Limb (tissue), 2 donors: Measurements from ENCODE around the gene TEFM.
"Not testable (repeated sequence)": the region's sequence is repeated elsewhere in the genome, so short reads cannot be mapped to it uniquely, and the experiment has no call there.

Experiments
- DNase-seq, 2 donors: peaks; one replicate each; pipeline ENCODE4 v3.0.0-alpha.2; 2016; ENCODE audit errors: extremely low spot score in 2 of 2

Gene TEFM, protein sequence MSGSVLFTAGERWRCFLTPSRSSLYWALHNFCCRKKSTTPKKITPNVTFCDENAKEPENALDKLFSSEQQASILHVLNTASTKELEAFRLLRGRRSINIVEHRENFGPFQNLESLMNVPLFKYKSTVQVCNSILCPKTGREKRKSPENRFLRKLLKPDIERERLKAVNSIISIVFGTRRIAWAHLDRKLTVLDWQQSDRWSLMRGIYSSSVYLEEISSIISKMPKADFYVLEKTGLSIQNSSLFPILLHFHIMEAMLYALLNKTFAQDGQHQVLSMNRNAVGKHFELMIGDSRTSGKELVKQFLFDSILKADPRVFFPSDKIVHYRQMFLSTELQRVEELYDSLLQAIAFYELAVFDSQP

DNA sequence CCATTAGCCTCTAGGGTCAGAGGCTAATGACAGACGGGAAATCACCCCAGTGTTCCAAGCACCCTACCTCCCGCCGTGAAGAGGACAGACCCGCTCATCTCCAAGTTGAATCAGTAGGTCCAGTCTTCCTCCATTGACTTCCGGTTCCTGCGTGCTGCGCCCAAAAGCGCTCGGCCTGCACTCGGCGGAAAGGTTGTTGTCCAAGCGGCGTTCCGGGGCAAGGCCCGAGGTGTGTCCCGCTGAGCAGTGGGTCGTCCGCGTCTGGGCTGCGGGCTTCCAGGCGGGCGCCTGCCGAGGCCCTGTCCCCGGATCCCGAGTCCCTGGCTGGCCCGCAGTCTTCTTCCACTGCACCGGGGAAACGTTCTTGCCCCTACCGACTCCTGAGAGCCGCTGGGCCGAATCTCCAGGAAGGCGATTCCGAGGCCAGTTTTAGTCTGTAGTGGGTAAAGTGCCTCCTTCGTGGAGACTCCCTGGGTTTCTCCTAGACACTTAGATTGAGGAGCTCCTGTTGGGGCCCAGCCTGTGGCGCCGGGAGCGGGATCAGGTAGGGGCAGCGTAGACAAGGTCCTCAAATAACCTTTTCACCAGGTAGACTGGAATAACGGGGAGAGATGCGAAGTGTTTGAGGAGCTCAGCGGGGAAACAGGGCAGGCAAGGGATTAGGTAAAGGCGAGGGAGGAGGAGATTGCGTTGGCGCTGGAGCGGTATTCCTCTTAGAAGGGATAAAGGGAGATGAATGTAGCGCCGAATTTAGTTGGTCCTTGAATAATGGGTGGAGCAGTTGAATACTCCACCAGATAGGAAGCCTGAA is at the start of gene TEFM:
TSS of gene TEFM (minus strand) at position 138 of the 811 bp plus-strand sequence. CDS start at position 98, 40 bp downstream.
- DNase-seq: peak; percentile 91 to 95

DNA sequence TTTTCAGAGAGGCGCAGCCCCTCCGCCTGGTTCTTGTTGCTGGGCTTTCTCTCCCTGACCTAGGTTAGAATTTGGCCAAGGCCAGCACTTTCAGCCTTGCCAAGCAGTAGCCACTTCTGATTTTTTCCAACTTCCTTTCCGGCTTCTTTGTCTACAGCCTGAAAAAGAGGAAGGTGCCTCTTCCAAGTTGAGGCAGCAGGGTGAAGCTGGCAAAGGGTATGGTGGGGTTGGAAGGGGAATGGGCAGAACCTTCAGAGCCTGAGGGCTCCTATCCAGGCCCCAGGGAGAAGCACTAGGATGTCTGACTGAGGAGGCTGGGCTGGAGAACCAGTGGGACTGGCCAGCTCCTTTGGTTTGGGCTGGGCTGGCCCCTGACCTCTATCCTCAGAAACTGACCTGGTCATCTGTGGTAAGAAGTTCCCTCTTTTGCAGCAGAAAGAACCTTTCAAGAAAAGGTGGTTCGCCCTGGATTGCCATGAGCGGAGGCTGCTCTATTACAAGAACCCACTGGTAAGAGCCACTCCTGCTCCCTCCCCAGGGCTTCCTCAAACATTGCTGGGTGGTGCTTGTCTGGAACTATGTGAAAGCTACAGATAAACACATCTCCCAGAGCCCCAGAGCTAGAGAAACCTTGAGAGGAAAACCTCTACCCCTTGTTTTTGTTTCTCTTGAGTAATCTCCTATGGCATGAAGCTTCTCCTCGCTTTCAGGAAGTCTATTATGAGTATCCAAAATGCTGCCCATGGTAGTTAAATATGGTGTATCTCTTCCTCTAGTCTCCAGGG is 48.2 kb upstream of the TEFM start:
- no peak for DNase-seq

DNA sequence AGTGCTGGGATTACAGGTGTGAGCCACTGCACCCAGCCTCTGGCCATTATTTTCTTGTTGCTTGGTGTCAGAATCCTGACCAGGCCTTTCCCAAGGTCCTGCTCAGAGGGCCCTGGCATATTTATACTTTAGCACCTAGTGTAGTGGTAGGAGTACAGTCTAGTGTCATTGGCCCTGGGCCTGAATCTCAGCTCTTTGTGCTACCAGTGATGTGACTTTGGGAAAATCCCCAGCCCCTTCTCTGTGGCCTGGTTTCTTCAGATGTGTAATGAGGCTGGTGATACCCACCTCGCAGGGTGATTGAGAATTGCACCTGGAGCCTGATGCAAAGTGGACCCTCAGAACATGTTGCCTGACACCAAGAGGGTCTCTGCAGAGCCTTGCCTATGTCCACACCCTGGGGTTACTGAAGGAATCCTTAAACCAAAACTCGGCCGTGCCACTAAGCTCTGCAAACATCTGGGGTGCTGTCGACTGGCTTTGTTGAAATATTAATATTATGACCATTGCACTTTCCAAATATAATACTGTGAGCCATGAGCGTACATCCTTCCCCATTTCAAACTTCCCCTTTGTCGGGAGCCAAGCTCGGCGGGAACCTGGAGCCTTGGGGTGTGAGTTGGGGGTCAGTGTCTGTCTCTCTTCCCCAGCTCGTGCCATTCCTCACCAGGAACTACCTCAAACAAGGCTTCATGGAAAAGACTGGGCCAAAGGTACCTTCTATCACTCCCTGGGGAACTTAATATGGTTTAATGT is 46.8 kb upstream of the TEFM start:
- no peak for DNase-seq

DNA sequence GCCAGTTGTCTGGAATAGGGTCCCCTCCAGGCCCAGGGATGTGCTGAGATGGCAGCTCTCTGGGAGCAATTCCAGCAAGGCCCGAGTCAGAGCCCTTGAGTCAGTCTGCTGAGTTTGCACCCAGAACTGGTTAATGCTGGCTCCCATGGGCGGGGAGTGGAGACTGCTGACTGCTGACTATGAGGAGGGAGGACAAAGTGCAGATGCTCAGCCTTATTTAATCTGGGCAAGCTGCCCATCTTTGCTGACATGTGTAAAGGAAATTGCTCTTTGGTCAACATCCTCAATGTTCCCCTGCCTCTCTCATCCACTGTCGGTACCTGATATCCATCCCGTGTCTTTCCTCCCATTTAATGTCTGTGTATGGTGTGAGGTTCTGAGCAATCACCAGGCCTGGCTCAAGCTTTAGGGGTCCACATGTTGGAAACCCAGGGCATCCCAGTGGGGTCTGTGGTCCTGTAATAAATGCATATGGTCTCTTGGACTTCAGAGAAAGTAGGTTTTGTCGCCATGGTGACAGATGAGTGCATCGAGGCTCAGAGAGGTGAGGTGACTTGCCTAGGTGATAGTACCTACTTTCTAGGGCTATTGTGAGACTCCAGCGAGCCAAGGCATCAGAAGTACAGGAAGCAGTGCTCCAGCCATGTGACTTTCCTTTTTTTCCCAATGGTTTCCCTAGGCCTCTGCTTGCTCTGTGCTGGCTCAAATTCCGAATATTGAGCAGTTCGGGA is 44.8 kb upstream of the TEFM start:
- peak; percentile 33 to 34 for DNase-seq

DNA sequence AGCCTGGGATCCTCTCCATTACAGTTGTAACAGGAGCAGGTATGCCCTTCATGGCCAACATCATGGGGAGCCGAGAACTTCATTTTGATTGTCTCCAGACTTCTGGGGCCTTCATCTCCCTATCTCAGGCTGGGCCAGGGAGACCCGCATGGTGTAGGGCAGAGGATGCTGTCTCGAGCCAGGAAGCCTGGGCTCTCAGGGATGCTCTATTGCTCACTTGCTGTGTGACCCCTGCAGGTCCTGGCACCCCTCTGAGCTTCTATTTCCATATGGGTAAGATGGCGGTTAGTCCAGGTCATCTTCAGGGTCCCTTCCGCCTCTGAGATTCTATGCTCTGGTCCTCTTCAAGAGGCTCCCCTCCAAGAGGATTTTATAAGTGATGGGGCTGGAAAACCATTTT is 44.2 kb upstream of the TEFM start:
- no peak for DNase-seq

DNA sequence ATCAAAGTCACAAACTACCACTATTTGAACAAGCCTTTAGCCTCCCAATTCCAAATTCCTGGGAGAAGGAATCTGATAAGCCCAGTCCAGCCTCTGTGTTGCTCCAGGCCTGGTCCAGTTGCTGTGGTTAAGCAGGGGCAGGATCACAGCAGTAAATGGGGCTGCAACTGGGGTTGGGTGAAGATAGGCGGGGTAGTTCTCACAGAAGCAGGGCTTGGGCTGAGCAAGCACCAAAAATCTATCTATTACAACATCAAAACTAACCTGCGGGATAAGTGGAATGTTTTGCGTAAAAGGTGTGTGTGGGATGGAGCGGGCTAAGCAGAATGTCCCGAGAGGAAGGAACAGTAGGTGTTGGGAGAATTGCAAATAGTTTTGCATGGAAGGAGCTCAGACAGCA is 41.8 kb upstream of the TEFM start:
- no peak for DNase-seq

DNA sequence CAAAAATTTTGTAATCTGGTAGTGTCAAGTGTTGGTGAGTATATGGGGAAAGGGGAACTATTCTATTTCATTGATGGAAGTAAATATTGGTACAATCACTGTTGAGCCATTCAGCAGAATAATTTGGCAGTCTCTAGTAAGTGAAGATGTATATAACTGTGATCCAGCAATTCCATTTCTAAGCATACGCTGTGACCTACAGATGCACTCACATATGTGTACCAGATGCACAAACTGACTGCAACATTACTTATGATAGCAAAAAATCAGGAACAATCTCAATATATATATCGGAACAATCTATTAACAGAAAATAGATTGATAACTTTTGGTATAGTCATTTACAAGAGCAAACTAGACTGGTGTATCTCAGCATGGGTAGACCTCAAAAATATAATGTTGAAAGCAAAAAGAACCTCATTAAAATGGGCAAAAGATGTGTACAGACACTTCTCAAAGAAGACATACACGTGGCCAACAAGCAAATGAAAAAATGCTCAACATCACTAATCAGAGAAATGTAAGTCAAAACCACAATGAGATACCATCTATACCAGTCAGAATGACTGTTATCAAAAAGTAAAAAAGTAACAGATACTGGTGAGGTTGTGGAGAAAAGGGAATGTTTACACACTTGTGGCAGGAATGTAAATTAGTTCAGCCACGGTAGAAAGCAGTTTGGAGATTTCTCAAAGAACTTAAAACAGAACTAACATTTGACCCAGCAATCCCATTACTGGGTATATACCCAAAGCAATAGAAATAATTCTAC is 36.5 kb upstream of the TEFM start:
- DNase-seq: no peak

DNA sequence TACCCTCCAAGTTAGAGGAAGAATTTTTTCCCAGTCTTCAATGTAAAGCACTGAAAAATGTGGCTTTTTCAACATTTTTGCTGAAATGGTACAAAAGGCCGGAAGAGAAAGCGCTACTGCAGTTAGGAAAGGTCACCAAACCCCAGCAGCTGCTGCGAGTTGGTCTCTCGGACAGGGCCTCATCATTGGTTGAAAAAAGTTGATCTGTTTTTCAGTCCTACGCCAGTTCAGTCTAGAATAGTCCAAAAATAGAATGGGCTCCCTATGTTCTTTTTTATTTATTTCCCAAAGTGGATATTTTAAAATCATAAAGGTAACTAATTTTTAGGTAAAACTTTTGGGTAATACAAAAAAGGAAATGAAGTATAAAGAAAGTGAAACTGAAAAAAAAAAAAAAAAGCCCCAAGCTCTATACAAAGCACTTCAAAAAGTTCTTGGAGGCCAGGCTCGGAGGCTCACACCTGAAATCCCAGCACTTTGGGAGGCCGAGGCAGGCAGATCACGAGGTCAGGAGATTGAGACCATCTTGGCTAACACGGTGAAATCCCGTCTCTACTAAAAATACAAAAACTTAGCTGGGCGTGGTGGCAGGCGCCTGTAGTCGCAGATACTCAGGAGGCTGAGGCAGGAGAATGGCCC is 33.1 kb upstream of the TEFM start:
- DNase-seq: no peak

DNA sequence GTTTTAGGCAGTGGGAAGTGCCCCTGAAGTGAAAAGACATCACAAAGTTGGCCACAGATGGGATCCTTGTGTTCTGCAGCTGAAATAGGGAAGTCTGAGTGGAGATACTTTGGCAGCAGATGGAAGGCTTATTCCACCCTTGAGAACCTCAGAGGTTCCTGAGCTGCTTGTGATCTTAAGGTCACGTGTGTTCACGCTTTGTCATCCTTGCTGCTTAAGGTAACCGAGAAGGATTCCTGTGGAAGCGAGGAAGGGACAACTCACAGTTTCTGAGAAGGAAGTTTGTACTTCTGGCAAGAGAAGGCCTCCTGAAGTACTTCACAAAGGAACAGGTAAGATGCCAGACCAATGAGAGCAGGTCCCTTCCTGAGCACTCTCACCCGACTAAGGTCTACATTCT is 27.9 kb upstream of the TEFM start:
- DNase-seq: no peak

DNA sequence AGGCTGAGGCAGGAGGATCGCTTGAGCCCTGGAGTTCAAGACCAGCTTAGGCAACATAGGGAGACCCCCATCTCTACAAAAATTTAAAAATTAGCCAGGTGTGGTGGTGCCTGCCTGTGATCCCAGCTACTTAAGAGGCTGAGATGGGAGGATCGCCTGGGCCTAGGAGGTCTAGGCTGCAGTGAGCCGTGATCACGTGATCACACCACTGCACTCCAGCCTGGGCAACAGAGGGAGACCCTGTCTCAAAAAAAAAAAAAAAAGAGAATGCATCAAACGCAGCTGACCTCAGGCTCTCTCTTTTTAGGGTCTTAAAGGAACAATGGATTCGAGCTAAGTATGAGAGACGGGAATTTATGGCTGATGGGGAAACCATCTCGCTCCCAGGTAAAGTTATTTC is 25.5 kb upstream of the TEFM start:
- not testable (repeated sequence) for DNase-seq

DNA sequence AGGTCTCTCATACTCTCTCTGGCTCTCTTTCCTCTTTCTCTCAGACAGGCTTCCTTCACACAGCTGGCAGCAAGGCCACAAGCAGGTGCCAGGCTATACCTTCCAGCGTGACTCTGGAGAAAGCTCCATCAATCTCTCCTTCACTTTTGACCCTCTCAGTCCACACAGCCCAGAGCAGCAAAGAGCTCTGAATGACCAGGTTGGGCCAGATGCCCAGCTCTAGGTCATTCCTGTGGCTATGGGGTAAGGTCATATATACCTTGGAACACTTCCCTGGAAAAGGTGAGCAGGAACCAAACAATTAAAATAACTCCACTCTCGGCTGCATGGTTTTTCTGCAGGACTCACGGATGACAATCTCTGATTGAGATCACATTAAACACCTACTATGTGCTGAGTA is 24.5 kb upstream of the TEFM start:
- DNase-seq: no peak

DNA sequence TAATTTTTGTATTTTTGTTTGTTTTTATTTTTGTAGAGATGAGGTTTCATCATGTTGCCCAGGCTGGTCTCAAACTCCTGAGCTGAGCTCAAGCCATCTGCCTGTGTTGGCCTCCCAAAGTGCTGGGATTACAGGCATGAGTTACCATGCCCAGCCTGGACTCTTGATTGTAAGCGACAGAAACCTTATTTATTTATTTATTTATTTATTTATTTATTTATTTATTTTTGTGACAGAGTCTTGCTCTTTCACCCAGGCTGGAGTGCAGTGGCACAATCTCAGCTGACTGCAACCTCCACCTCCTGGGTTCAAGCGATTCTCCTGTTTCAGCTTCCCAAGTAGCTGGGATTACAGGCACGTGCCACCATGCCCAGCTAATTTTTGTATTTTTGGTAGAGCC is 23.8 kb upstream of the TEFM start:
- not testable (repeated sequence) for DNase-seq

DNA sequence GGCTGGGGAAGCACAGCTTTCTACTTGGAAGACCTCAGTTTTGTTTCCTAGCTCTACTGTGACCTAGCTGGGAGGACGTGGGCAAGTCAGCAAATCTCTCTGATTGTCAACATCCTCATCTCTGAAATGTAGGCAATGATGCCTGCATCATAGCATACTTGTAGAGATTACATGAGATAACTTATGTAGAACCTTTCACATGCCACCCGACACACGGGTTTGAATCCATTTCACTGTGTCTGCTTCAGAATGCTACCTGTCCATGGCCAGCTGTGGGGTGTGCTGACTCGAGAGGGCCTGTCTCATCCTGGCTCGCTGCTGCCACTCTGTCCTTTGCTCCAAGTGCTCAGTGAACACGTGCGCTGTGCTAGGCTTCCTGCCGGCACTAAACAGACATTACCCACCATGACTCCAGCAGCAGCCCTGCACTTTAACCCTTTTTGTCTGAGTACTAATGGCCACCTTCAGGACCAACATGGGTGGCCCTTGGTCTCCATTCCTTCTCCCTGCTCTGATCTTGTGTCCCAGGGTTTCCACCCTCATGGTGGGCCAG is 23.1 kb upstream of the TEFM start:
- DNase-seq: no peak

DNA sequence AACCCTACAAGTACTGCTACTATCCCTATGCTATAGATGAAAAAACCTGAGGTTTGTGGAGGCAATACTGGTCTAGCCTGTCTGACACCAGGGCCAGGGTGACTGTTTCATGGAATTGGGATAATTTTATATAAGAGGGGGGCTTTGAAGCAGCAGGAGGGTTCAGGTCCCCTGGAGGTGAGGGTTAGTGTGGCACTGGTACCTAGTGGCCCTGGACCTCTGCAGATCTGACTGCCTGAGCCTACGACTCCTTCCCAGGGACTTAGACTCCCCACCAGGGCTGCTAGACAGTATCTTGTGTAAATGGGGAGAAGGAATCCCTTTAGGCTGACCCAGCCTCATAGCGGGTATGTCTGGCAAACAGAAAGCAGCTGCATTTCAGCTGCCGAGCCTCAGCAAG is 22.5 kb upstream of the TEFM start:
- no peak for DNase-seq

DNA sequence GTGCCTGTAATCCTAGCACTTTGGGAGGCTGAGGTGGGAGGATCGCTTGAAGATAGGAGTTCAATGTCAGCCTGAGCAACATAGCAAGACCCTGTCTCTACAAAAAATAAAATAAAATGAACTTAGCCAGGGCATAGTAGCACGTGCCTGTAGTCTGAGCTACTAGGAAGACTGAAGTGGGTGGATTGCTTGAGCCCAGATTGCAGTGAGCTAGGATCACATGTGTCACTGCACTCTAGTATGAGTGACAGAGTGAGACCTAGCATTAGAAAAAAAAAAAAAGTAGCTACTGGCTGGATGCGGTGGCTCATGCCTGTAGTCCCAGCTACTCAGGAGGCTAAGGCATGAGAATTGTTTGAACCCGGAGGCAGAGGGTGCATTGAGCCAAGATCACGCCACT is 21.7 kb upstream of the TEFM start:
- no peak for DNase-seq

DNA sequence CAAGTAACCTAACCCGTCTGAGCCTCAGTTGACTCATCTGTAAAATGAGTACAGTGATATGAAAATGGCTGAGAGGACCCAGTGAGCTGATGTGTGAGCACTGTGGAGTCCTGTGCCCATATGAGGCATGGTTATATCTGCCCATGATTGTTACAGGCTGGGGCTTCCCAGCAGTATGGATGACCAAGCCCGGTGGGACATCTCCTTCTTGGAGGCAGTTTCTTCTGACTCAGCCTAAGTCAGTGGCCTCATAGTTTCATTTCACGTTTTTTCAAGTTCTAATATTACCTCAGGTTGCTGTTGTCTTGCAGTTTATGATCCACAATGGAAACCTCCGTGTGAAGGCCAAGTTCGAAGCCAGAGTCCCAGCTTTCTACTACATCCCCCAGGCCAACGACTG is 20.5 kb upstream of the TEFM start:
- no peak for DNase-seq

DNA sequence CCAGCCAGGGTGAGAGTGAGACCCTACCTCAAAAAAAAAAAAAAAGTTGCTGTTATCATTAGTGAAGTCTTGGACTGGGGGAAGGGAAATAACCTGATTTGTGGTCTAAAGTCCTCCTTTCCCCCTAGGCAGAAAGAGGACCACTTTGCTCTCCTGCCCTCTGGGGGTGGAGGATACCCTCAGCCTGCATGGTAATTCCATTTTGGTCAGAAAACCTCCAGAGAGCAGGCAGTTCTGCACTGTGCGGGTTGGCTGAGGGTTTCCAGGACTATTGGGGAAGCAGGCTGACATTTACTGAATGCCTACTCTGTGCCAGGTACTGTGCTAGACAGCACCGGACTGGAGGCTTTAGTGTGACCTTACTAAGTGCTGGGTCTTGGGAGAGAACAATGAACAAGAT is 18.3 kb upstream of the TEFM start:
- DNase-seq: no peak

DNA sequence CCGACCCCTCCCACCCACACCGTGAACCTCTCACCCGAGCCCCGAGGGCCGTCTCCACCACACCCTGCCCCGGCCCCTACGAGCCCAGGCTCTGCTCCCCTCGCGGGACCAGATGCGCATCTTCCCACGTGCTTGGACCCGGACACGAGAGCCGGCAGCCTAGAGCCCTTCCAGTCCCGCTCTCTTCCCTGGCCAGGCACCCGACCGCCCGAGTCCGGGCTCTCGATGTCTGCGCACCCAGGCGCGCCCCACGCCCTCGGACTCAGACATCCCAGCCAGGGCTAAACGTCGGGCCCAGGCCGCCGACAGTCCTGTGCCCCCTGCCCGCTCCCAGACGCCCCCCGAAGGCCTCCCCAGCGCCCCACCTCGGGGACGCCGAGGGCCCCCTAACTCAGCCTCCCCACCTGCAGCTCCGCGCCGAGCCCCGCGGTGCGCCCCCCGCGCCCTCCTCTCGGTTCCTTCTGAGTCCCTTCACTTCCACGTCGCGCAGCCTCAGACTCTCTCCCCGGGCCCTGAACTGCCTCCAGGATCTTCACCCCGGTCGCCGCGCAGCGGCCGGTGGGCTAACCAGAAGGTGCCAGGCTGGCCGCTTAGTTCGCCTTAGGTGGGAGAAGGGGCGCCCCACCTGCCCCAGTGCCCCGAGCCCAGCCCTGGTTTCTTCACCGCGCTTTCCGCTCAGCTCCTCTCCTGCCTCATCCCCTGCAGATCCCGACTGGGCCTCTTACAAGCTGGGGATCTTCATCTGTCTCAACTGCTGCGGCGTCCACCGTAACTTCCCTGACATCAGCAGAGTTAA is 16.4 kb upstream of the TEFM start:
- peak in 1 of 2 donors; percentile 36 for DNase-seq
